EH (cell line): ENCODE measurements around the gene RAB6D.
A peak's percentile ranks its signal among the peaks of the same experiment; 100 is the strongest.
"Not testable (repeated sequence)": the region's sequence is repeated elsewhere in the genome, so short reads cannot be mapped to it uniquely, and the experiment has no call there.

Experiments
- DNase-seq: peaks from one replicate; pipeline ENCODE4 v3.0.0-alpha.2; 2015; ENCODE audit warnings: low read depth

Gene RAB6D

DNA sequence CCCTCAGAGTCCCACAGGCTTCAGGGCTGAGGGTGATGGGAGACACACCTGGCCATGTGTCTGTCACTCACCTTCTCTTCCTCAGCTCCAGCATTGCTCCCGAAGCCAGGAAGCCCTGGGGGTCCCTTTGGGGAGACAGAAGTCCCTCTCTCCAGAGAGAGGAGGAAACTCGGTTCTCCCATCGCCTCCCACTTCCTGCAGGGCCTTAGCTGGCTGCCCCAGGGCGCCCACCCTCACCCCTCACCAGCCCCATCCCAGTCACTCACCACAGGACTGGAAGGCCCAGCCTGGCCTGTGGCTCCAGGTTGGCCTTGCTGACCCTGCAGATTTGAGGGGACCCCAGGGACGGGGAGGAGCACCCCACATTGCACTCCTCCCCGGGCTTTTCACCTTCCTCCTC is 2.7 kb upstream of the RAB6D start:
- no peak for DNase-seq

- no peak for DNase-seq
Observed at GRCh38 chr2:131365452-131365851, 1.5 kb upstream of the RAB6D start.

- not testable (repeated sequence) for DNase-seq
Observed at GRCh38 chr2:131363213-131363612, 755 bp downstream of the RAB6D start.

DNA sequence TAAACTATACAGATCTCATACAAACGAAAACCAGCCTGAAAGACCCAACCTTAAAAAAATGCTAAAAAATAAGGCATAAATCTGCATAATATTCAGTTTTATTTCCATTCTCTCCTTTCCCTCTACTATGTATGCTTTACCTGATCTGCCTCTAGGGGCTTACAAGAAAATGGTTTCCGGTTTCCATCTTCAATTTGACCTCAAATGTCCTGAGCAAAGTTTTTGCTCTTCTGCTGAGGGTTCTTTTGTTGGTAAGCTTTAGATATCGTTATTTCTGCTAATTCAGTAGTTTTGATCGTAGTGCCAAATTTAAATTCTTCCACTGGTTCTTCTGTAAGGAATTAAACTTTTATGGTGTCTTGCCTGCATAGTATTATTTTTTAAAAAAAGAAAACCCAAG is 2.2 kb downstream of the RAB6D start:
- not testable (repeated sequence) for DNase-seq

DNA sequence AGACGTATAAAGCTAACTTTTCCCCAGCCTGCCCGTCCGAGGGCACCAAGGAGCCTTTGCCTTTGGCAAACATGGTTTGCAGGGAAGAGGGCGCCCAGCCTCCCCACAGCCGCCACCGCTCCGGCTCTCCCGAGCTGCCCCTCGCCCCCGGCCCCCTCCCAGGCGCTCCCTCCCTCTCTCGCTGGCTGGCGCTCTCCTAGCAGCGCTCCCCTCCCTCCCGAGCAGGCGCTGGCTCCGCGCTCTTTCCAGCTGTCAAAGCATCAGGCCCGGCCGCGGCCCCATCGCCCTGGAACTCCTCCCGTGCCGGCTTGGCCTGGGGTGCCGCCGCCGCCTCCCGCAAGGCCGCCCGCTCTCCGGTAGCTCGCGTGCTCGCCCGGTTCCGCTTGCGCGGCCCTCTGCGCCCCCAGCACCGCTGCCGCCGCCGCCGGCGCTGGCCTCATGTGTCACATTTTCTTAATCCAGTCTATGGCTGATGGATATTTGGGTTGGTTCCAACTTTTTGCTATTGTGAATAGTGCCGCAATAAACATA is 10.7 kb downstream of the RAB6D start:
- DNase-seq: not testable (repeated sequence)

DNA sequence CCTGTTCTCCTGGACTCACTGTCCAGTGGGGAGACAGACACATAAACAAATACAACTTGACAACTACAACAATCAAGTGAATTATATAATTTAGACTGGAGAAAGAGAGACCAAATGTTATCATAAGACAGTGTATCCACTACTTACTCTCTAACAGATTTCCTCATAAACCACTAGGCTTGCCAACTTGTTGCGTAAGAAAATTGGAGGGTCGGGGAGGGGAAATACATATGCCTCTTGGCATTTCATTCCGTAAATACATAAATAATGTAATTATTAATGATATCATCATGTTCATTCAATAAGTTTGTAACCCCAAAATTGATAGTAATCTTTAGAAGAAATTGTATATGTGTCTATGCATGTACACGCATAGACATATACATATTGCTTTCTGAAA is 14.9 kb downstream of the RAB6D start:
- no peak for DNase-seq

- not testable (repeated sequence) for DNase-seq
Observed at GRCh38 chr2:131347035-131347434, 16.9 kb downstream of the RAB6D start.

DNA sequence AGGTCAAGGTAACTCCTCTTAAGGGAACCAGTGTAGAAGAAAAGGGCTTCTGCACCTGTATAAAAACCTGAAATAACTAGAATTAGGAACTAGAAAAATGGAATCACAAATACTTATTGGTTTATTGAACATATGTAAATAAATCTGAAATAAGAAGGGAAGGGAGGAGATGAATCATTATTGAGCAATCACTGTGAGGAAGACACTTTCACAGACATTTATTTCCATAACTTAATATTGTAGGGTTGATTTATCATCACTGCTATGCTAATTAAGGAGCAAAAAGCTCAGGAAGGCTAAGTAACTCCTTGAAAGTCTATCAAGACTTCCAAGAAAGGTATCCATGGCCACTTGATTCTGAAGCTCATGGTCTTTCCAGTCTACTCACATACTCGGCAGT is 24.7 kb downstream of the RAB6D start:
- DNase-seq: not testable (repeated sequence)

DNA sequence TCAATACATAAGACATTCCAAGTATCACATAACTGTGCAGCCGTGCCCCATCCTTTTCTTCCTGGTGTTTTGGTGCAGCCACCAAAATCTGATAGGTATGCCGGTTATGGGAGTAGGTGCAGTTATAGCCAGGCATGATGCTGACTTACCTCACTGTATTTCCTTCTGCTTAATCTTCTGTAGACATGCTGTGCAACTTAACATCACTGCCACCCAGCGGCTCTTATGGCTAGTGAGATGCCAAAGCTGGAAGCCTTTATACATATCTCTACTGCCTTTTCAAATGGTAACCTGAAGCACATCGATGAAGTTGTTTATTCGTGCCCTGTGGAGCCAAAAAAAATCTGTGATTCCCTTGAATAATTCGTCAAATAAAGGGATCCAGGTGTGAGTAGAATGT is 28.6 kb downstream of the RAB6D start:
- peak; percentile 36 for DNase-seq

DNA sequence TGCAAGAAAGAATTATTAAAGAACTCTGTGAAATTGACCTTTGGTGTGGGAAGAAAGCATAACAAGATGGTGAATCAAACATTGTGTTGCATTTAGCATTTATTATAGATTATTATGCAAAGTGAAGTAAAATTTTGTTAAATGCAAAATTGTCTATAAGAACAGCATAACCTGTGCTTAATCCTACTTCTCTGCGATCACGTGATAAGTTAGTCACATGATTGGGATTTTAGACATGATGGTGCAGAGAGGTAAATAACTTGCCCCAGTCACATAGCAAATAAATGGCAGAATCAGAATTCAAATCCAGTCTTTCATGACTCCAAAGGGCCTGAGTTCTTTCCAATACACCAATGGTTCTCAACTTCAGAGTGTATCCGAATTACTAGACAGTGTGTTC is 31.3 kb downstream of the RAB6D start:
- not testable (repeated sequence) for DNase-seq

DNA sequence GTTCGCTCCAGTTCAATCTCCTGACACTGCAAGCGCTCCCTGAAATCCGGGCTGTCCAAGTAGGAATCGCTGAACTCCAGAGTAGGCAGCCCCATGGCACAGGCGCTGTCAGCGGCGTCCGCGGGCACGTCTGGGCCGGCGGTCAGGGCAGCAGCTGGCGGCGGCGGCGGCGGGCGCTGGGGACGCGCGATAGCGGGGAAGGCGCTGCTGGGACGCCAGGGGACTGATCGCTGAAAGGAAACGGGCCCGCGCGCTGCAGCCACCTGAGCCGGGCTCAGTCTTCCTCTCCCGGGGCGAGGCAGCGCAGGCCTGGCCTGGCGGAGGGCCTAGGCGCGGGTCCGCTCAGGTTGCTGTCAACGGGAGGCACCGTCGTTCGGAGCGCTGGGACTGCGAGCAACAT is 33.0 kb downstream of the RAB6D start:
- DNase-seq: not testable (repeated sequence)

DNA sequence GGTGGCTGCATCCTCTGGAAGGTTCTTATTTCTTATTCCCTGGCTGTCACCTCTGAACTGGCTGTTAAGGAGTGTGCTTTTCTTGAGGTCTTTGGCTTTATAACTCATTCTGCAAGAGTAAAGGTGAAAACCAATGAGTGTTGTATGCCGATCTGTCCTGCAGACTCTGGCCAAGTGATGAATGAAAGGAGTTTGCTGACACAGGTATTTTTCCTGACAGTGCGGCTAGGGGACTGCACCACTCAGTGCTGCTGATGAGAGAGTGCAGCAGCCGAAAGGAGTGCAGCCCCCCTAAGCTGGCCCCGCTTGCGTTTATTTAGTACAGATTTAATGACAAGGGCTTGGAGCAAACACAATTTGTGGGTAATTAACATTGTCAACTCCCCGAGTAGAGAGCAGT is 41.8 kb downstream of the RAB6D start:
- no peak for DNase-seq

DNA sequence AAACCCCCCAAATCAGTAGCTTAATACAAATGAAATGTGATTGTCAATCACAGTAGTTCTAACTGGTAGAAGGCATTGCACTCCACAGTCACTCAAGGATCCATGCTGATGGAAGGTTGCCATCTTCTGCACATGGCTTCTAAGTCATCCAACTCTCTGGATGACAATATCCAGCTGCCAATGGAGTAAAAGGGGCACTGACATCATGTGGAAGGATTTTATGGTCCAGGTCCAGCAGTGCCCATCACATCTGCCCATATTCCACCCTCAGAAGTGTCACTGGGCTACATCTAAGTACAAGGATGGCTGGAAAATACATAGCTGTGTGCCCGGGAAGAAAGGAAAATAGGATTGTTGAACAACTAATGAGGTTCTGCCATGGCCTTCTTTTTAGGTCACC is 42.6 kb downstream of the RAB6D start:
- not testable (repeated sequence) for DNase-seq

GRCh38 chr2:131311001-131311400 is 53.0 kb downstream of the RAB6D start:
- DNase-seq: not testable (repeated sequence)
